Islet of Langerhans (tissue), 1 donor: Measurements from ENCODE around the gene LRATD1.

Experiments
- FAIRE-seq: peaks from one replicate; lab custom pipeline; 2011; peaks lifted over from hg19 to GRCh38; lab: Jason Lieb, UNC

LRATD1 gene

GRCh38 chr2:14633461-14634181 is 1.1 kb downstream of the LRATD1 start:
- FAIRE-seq = no peak

DNA sequence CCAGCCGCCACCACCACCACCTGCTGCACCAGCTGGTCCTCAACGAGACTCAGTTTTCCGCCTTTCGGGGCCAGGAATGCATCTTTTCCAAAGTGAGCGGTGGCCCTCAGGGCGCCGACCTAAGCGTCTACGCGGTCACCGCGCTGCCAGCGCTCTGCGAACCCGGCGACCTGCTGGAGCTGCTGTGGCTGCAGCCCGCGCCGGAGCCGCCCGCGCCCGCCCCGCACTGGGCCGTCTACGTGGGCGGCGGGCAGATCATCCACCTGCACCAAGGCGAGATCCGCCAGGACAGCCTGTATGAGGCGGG is 1.6 kb downstream of the LRATD1 start:
- FAIRE-seq = no peak

- FAIRE-seq = no peak
These were observed 2.2 kb downstream of the LRATD1 start for GRCh38 chr2:14634489-14635390.

GRCh38 chr2:14635391-14635871 is 2.9 kb downstream of the LRATD1 start:
- no peak for FAIRE-seq

DNA sequence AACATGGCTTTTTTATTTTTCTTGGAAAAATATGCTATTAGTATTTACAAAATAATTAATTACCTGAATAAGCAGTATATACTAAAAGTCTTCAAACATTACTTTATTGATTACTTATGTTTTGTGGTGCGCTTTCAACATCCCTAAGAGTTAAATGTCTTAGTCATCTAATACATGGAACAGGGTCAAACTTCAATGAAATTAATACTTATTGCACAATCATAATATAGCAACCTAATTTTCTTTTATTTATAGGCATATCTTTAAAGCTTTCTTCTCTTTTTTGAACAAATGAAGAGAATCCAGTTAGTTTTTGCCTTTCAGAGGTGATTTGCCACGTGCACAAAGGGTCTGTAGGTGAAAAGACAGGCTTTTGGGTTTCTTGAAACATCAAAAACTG is 6.0 kb downstream of the LRATD1 start:
- no peak for FAIRE-seq

DNA sequence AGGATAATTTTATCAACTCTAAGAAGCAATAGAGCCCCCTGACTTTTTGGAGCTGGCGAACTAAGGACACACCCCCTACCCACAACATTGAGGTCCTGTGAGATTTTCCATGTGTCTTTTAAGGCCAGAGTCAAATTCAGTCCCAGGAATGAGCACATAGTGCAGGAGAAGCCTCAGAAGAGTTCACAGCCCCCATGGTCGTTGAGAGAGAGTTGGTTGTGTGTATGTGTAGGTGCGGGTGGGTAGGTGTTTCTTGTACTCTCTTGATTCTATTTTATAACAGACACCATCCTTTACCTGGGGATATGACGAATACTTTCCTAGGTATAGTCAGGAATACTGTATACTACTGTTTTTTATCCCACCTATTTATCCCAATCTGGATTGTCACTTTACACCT is 8.6 kb downstream of the LRATD1 start:
- no peak for FAIRE-seq

- no peak for FAIRE-seq
These were observed 10.0 kb downstream of the LRATD1 start for GRCh38 chr2:14642499-14642898.

- FAIRE-seq = peak; percentile 24
These were observed 15.2 kb downstream of the LRATD1 start for GRCh38 chr2:14647714-14648113.

- FAIRE-seq = no peak
These were observed 17.5 kb downstream of the LRATD1 start for GRCh38 chr2:14650066-14650465.

DNA sequence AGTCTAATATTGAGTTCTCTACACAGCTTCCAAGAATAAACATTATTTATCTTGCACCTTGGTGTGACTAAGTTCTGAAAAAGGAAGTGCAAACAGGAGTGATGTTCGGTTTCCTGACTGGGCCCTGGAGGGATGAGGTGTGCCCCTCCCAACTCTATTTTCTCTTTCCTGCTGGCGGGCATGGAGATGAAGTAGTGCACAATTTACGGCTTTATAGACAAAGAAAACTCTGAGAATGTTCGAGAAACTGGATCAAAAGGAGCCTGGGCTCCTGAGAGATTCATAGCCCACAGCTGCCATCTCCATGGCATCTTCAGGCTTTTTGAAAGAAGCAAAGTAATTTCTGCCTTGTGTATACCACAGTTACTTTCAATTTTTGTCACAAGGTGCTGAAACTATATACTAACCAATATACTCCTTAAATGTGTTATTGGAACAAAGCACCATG is 22.3 kb downstream of the LRATD1 start:
- FAIRE-seq = no peak

- no peak for FAIRE-seq
These were observed 23.6 kb downstream of the LRATD1 start for GRCh38 chr2:14656146-14656545.

DNA sequence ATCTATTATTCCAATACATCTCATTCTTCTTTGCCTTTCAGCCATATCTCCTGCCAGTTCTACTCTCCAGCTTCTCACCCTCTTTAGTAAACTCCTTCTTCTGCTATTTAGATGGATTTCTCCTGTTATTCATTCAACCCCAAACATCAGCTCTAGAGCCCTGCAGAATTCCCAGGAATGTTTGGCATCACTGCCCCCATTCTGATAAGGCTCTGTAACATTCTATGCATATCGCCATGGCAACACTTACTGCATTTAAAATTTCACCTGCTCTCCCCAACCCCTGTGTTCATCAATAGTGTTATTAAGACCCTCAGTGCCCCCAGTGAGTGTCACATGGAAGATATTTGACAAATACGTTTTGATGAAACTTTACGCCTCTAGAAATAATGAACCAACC is 28.6 kb downstream of the LRATD1 start:
- FAIRE-seq = no peak

- FAIRE-seq = no peak
These were observed 40.9 kb downstream of the LRATD1 start for GRCh38 chr2:14673351-14673875.

DNA sequence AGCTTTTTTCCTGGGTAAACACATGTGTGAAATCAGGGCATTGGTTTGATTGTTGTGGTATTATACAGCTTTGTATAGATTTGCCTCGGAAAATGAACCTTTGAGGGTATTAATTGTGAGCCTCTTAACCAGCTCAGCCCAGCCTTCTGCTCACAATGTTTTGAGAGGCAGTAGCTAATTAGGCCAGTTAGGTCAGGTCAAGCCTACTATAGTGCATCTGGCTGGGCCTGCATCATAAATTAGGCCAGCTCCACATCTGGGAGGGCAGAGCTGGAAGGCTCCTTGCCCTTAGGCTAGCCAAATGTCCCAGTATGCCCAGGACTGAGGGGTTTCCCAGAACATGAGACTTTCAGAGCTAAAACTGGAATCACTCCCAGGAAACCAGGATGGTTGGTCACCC is 43.0 kb downstream of the LRATD1 start:
- FAIRE-seq = no peak

DNA sequence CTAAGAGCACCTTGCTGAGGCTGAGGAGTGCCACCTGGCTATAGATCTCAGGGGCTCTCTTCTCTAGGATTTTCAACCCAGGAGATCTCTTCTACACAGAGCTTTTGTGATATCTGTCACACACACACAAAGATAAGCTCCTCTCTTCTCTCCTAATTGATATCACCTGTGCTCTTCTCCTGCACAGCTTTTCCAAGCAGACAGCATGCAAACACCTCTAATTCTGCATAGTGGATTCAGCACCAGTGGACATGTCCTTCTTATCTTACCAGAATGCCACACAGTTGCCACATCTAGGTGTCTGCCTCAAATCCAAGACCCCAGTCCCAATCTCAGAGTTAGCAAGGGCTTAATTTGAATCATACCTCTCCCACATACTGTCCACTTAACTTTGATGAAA is 43.9 kb downstream of the LRATD1 start:
- FAIRE-seq = no peak

DNA sequence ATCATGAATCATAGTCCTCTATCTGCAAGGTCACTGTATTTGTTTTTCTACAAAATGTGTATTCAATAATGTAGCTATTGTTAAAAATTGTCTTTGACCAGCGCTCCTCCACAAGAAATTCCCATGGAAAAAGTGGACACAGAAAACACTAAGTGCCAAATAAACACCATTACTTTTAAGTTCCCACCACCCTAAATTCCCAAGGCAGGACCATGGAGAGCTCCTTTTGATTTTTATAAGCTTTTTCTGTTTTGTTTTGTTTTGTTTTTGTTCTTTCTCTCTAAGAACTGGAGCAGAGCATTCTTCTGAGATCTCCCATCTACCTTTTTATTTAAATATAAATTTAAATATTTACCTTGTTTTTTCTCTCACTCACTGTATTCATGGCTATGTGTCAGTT is 44.5 kb downstream of the LRATD1 start:
- peak; percentile 61 for FAIRE-seq

- FAIRE-seq = no peak
These were observed 46.2 kb downstream of the LRATD1 start for GRCh38 chr2:14678761-14679160.

DNA sequence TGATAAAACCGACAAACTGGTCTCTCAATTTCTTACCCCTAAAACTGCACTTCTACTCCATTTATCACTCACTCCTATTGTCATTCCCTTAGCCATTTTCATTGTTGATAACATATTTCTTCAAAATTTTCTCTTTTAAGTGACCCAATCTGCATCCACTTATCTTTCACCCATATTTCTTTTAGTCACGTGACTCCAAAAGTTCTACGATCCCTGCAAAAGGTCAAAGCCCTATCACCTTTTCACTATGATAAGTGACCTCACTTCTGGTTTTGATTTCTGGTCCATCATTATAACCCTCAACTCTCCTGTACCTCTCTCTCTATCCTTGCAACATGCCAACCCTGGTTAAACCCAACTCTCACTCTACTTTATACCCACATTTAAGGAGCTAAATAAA is 49.1 kb downstream of the LRATD1 start:
- no peak for FAIRE-seq
